GM18870 (cell line): ENCODE data around the gene FKBP2.
A peak's percentile ranks its signal among the peaks of the same experiment; 100 is the strongest.

Source experiments
- ATAC-seq: cut with Tn5 transposase; IDR thresholded peaks from one replicate; pipeline ENCODE4 v1.9.1; 2021; ENCODE audit warnings: moderate library complexity; ENCODE audit not compliant: unreplicated experiment

The FKBP2 gene

GRCh38 chr11:64283092-64283491, 42.2 kb downstream of the FKBP2 start:
- no peak for ATAC-seq

DNA sequence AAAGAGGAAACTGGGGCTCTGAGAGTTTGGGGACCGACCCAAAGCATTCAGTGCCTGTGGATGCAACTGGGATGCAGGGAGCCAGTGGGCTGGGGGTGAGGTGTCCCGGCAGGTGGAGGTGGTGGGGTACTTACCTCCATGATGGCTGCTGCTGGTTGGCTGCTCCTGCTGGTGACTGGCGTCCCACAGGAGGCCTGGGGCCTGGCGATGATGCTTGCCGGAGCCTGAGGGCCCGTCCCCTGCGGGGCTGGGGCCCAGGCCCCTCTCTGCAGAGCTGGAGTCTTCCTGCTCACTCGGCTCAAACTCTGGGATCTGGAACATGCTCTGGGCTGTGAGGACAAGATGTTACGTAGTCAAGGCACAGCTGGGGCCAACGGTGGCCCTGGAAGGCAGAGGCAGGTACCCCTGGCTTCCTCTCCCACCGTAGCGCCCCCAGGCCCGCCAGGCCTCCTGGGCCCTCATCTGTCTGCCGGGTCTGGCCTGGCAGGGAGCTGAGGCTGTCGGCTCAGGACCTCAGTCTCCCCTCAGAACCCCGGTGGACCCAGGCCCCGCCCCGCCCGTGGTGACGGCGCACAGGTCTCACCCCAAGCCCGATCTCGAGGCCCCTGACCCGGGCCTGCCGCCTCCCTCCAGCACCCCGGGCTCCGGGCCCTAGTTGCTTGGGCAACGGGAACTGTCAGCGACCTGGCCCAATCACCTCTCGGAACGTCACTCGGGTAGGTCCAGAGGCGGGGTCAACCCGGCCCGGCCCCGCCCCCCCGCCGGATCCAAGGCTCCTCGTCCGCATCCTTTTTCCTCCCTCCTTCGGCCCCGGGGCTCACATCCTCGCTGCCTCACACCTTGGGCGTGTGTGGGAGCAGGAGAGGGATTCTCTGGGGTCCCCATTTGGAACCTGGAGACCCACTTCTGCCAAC, 43.4 kb downstream of the FKBP2 start, which contains the start of gene BAD:
Gene BAD, minus strand, starts transcription at position 618 of the 914 bp plus-strand sequence. Its CDS starts 297 bp downstream, at position 321.
- peak; percentile 51 for ATAC-seq

DNA sequence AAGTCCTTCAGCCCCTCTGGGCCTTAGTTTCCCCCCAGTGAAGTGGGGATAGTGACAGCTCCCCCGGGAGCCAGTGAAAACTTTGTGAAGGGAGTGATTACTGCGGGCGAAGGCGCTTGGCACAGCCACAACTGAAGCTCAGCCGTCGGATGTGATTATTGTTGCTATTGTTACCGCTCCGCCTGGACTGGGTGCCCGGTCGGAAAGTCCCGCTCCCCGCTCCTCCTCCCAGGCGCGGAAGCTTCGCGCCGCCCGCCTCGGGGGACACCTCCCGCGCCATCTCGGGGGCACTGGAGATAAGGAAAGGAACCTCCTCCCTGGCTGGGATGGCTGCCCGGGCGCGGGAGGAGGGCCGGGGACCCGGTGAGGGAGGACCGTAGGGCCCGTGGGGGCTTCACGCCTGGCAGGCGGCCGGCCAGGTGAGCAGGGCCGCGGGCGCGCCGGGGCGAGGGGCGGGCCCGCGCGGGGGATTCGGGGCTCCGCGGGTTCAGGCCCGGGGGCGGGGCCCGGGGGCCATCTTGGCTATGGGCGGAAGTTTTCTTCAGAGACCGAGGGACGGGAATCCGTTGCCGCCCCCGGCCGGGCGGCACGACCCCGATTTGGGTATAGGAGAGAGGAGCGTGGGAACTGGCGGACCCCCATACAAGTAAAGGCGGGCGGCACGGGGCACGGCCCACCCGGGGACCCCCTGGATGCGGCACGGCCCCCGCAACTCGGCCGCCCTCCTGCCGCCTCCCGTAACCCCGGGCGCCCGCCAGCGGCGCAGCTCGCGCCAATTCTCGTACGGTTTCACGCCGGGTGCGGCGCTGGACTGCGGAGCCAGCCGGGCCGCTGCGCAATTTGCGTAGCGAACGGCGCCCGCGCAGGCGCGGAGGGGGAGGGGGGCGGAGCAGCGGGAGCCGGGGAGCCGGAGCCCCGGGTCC, 44.3 kb downstream of the FKBP2 start, which contains the start of gene GPR137:
Gene GPR137, plus strand, starts transcription at position 887 of the 923 bp plus-strand sequence. CDS start 677 bp downstream, outside the sequence.
- peak; percentile 56 for ATAC-seq

DNA sequence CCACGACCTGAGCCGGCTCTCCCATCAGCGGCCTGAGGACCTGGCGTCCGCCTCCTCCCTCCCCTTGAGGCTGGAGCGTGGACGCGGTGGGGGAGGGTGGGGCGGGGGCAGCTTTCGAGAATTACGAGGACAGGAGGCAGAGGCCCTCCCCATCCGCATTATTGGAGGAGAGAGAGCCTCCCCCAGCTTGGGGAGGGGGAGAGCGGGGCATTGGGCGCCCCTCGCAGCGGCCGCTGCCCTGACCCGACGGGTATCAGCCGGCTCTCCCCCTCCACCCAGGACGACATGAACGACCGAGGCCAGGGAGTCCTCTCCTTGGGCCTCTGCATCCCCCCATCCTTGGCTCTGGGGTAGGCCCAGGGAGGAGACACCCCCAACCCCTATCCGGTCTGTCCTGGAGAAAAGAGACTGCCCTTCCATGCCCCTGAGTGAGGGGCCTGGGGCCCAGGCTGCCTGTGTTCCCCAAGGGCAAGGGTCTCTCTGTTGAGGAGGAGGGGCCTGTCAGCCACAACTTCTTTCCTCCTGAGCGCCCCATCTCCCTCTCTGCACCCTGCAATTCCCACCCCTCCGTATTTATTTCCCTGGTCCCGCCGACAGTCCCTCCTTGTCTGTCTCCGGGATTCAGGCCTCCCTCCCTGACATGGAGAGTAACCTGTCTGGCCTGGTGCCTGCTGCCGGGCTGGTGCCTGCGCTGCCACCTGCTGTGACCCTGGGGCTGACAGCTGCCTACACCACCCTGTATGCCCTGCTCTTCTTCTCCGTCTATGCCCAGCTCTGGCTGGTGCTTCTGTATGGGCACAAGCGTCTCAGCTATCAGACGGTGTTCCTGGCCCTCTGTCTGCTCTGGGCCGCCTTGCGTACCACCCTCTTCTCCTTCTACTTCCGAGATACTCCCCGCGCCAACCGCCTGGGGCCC, 45.2 kb downstream of the FKBP2 start:
- ATAC-seq: no peak

GRCh38 chr11:64286801-64287159, 45.9 kb downstream of the FKBP2 start:
- no peak for ATAC-seq

DNA sequence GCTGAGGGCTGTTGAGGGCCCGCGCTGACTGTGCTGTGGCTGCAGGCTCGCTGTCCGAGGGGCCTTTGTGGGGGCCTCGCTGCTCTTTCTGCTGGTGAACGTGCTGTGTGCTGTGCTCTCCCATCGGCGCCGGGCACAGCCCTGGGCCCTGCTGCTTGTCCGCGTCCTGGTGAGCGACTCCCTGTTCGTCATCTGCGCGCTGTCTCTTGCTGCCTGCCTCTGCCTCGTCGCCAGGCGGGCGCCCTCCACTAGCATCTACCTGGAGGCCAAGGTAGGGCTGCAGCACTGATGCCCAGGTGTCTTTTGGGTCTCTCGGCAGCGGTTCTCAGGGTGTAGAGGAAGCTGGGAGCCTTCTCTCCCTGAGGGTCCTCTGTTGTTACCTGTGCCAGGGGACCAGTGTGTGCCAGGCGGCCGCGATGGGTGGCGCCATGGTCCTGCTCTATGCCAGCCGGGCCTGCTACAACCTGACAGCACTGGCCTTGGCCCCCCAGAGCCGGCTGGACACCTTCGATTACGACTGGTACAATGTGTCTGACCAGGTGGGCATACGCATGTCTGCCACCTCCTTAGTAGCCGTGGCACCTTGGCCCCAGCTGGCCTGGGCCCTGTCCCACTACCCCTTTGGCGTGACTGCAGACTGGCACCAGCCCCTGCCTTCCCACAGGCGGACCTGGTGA, 46.9 kb downstream of the FKBP2 start:
- ATAC-seq: no peak

GRCh38 chr11:64288353-64288750, 47.5 kb downstream of the FKBP2 start:
- ATAC-seq: no peak

DNA sequence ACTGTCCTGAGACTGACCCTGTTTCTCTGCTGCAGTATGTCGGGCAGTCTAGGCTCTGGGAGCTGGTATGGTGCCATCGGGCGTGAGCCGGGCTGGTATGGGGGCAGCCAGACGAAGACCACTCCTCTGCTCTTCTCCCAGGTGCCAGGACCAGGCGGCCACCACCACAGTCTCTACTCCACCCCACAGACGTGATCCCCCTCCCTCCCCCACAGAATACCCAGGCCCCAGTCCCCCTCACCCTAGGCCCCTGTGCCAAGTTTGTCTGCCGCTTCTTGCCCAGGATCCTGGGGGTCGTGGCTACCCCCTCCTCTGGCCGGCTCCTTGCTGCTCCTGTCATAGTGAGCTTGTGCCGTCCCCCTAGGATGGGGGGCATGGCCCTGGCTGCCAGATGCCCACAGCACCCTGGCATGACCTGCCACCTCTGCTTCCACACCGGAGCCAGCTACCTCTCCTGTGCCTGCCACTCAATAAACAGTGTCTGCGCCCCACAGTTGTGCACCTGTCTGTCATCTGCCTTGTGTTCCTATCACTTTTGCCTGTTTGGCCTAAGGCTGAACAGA, 48.2 kb downstream of the FKBP2 start:
- no peak for ATAC-seq

GRCh38 chr11:64290352-64291261, 49.7 kb downstream of the FKBP2 start:
- ATAC-seq: no peak

DNA sequence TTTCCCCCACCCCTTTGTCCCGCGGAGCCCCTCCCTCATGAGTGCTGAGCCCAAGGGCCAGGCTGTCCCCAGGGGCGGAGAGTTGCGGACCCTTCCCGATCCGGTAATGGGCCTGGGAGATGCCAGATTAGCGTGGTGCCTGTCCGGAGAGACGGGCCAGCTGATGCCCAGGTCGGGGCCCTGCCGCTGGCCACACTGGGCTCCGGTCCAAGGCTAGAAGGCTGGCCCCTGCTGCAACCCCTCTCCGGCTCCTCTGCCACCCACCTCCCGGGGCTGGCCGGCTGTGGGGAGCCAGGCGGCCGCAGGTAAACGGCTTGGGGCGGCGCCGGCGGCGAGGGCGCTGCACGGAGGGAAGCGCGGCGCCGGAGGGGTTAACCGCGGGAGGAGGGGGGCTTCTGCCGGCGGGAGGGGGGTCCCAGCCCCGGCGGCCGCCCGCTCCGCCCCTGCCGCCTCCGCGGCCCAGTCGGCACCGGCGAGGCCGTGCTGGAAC, 50.4 kb downstream of the FKBP2 start, which contains the start of gene KCNK4:
Gene KCNK4, plus strand, starts transcription at position 41 of the 490 bp plus-strand sequence. CDS start 1,717 bp downstream, outside the sequence.
- ATAC-seq: no peak

DNA sequence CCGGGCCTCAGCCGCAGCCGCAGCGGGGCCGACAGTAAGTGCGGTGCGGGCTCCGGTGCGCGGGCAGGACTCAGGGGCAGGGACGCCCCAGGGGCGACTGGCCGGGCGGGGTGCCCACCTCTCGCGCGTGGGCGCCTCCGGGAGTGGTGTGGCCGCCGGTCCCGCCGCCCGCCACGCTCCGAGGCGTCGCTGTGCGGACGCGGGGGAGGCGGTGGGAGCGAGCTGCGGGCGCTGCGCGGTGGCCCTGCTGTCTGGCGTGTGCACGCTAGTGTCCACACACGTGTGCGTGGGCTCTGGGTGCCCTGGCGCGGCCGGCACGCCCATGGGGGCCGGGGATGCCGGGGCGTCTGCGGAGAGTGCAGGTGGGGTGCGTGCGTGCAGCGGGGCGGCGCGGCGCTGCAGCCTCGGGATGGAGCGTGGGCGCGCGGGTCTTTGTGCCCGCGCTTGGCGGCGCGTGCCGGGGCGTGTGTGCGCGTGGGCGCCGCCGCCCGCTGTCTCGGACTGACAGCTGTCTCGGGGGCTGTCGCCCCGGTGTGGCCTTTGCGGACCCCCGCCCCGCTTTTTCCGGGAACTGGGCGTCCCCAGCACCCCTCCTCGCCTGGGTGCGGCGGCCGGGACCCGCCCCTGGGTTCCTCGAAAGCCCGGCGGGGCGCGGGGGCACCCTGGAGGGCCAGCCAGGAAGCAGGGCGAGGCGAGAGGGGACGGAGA, 51.0 kb downstream of the FKBP2 start:
- ATAC-seq: no peak

DNA sequence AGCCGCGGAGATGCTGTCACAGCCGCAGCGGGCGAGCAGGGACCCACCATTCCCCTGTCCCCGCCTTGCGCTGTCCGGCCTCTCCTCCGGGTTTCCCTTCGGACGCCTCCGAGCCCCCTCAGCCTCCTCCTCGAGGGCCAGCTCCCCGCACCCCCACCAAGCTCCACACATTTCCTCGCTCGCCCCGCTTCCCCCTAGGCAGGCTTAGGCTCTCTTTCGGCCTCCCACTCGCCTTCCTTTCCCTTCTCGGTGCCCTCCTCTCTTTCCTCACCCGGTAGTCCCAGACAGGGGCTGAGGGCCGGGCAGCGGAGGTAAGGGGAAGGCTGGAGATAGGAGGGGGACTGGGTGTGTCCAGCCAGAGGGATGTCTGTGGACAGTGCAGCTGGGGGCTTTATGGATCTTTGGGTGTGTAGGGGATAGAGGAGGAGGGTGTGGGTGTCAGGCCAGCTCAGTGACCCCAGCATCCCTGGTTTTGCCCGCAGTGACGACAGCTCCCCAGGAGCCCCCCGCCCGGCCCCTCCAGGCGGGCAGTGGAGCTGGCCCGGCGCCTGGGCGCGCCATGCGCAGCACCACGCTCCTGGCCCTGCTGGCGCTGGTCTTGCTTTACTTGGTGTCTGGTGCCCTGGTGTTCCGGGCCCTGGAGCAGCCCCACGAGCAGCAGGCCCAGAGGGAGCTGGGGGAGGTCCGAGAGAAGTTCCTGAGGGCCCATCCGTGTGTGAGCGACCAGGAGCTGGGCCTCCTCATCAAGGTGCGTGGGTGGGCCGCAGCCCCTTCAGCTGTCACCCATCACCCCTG, 51.8 kb downstream of the FKBP2 start:
- no peak for ATAC-seq
